Measurements from ENCODE around the gene CSMD2.

- TF ChIP-seq, protein P1, sequence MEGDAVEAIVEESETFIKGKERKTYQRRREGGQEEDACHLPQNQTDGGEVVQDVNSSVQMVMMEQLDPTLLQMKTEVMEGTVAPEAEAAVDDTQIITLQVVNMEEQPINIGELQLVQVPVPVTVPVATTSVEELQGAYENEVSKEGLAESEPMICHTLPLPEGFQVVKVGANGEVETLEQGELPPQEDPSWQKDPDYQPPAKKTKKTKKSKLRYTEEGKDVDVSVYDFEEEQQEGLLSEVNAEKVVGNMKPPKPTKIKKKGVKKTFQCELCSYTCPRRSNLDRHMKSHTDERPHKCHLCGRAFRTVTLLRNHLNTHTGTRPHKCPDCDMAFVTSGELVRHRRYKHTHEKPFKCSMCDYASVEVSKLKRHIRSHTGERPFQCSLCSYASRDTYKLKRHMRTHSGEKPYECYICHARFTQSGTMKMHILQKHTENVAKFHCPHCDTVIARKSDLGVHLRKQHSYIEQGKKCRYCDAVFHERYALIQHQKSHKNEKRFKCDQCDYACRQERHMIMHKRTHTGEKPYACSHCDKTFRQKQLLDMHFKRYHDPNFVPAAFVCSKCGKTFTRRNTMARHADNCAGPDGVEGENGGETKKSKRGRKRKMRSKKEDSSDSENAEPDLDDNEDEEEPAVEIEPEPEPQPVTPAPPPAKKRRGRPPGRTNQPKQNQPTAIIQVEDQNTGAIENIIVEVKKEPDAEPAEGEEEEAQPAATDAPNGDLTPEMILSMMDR (conservative IDR thresholded peaks at IDR 0.05; ENCODE audit: low read length) = no peak
- TF ChIP-seq EZH2phosphoT487 (IDR thresholded peaks at IDR 0.05; ENCODE audit: borderline replicate concordance) = no peak
These were observed 514.3 kb downstream of the CSMD2 start for GRCh38 chr1:33650708-33651107.
